ENCODE measurements around the gene DENND6A.

DENND6A gene

GRCh38 chr3:57654267-57654666 lies 38.6 kb downstream of the DENND6A start:
- no peaks in the 10 kb centered on the region for H4K20me1 ChIP-seq (ENCODE audit: insufficient read depth, low read length)
- no peaks in the 10 kb centered on the region for H3F3A ChIP-seq (ENCODE audit: insufficient read depth, low read length)
- no peaks in the 10 kb centered on the region for H3K9me3 ChIP-seq (replicated peaks; ENCODE audit: insufficient read depth, low read length)
- no peaks in the 10 kb centered on the region for H3K79me2 ChIP-seq (ENCODE audit: low read length)
- H3K4me3 ChIP-seq (ENCODE audit: low read length), result no peak overlapping the region
- H3K27ac ChIP-seq (ENCODE audit: low read length), result no peak overlapping the region
- no peaks in the 10 kb centered on the region for H3K4me1 ChIP-seq (ENCODE audit: low read length)
- no peak for DNase-seq
- no peaks in the 10 kb centered on the region for H3K9me2 ChIP-seq (replicated peaks; ENCODE audit: insufficient read depth, low read length)
- no peak for TF ChIP-seq EZH2phosphoT487 (IDR thresholded peaks at IDR 0.05; ENCODE audit: low read length)
- TF ChIP-seq CTCF (IDR thresholded peaks at IDR 0.05; ENCODE audit: low read length), result no peak
- no peak for TF ChIP-seq EZH2 (optimal IDR thresholded peaks at IDR 0.05; ENCODE audit: low read depth, low read length)
- H3K9ac ChIP-seq (ENCODE audit: low read length), result no peak overlapping the region
- H3K4me2 ChIP-seq (ENCODE audit: low read depth, low read length), result no peak overlapping the region
- no peaks in the 10 kb centered on the region for H3K27me3 ChIP-seq (replicated peaks; ENCODE audit: insufficient read depth, low read length)
- no peak overlapping the region for H2AFZ ChIP-seq (ENCODE audit: low read length)
- no peaks in the 10 kb centered on the region for H3K36me3 ChIP-seq (replicated peaks; ENCODE audit: insufficient read depth, low read length)

- no peaks in the 10 kb centered on the region for H3F3A ChIP-seq (ENCODE audit: insufficient read depth, low read length)
- no peaks in the 10 kb centered on the region for H3K36me3 ChIP-seq (replicated peaks; ENCODE audit: insufficient read depth, low read length)
- no peaks in the 10 kb centered on the region for H3K9me2 ChIP-seq (replicated peaks; ENCODE audit: insufficient read depth, low read length)
- H3K4me1 ChIP-seq (ENCODE audit: low read length), result no peaks in the 10 kb centered on the region
- H3K79me2 ChIP-seq (ENCODE audit: low read length), result no peaks in the 10 kb centered on the region
- TF ChIP-seq EZH2phosphoT487 (IDR thresholded peaks at IDR 0.05; ENCODE audit: low read length) (no peak), EZH2 (optimal IDR thresholded peaks at IDR 0.05; ENCODE audit: low read depth, low read length) (no peak), CTCF (IDR thresholded peaks at IDR 0.05; ENCODE audit: low read length) (no peak)
- H3K4me2 ChIP-seq (ENCODE audit: low read depth, low read length), result no peak overlapping the region
- no peaks in the 10 kb centered on the region for H3K27me3 ChIP-seq (replicated peaks; ENCODE audit: insufficient read depth, low read length)
- no peak overlapping the region for H2AFZ ChIP-seq (ENCODE audit: low read length)
- H3K4me3 ChIP-seq (ENCODE audit: low read length), result no peak overlapping the region
- no peaks in the 10 kb centered on the region for H4K20me1 ChIP-seq (ENCODE audit: insufficient read depth, low read length)
- H3K27ac ChIP-seq (ENCODE audit: low read length), result no peak overlapping the region
- no peak for DNase-seq
- H3K9ac ChIP-seq (ENCODE audit: low read length), result no peak overlapping the region
- H3K9me3 ChIP-seq (replicated peaks; ENCODE audit: insufficient read depth, low read length), result no peaks in the 10 kb centered on the region
Measured at GRCh38 chr3:57652203-57652602, 40.7 kb downstream of the DENND6A start.

GRCh38 chr3:57647292-57647940 lies 45.5 kb downstream of the DENND6A start:
- TF ChIP-seq EZH2 (optimal IDR thresholded peaks at IDR 0.05; ENCODE audit: low read depth, low read length), result no peak
- TF ChIP-seq EZH2phosphoT487 (IDR thresholded peaks at IDR 0.05; ENCODE audit: low read length), result no peak
- TF ChIP-seq CTCF (IDR thresholded peaks at IDR 0.05; ENCODE audit: low read length), result no peak
- H3F3A ChIP-seq (ENCODE audit: insufficient read depth, low read length), result no peaks in the 10 kb centered on the region
- H3K36me3 ChIP-seq (replicated peaks; ENCODE audit: insufficient read depth, low read length), result no peaks in the 10 kb centered on the region

More at GRCh38 chr3:57647292-57647940, 45.5 kb downstream of the DENND6A start:
- no peak overlapping the region for H3K9ac ChIP-seq (ENCODE audit: low read length)
- no peaks in the 10 kb centered on the region for H3K79me2 ChIP-seq (ENCODE audit: low read length)
- H3K4me2 ChIP-seq (ENCODE audit: low read depth, low read length), result no peak overlapping the region
- H3K27ac ChIP-seq (ENCODE audit: low read length), result no peak overlapping the region
- H2AFZ ChIP-seq (ENCODE audit: low read length), result no peak overlapping the region
- H3K9me2 ChIP-seq (replicated peaks; ENCODE audit: insufficient read depth, low read length), result no peaks in the 10 kb centered on the region
- H3K4me3 ChIP-seq (ENCODE audit: low read length), result no peak overlapping the region
- H4K20me1 ChIP-seq (ENCODE audit: insufficient read depth, low read length), result no peaks in the 10 kb centered on the region
- no peaks in the 10 kb centered on the region for H3K9me3 ChIP-seq (replicated peaks; ENCODE audit: insufficient read depth, low read length)
- no peaks in the 10 kb centered on the region for H3K4me1 ChIP-seq (ENCODE audit: low read length)
- H3K27me3 ChIP-seq (replicated peaks; ENCODE audit: insufficient read depth, low read length), result no peaks in the 10 kb centered on the region
- DNase-seq, result no peak

Measured in MM.1S (cell line).